Measurements from ENCODE around the gene TYW1. TPM values are rescaled to one million over a fixed set of nuclear protein-coding genes. Genes with fewer than 3 reads are reported as not detected.
"Not testable (repeated sequence)": the region's sequence is repeated elsewhere in the genome, so short reads cannot be mapped to it uniquely, and the experiment has no call there.

TYW1 gene
- total RNA-seq, 4 donors from 2014 or later: 19.3 to 75.6 (median 38.6) TPM

- Histone ChIP-seq H3K36me3 (no peaks in the 10 kb centered on the region), H3K9me3 (no peaks in the 10 kb centered on the region), H3K4me1 (no peaks in the 10 kb centered on the region), H3K4me3 (replicated peaks in 1 of 3) (no peak overlapping the region), H3K27me3 (no peaks in the 10 kb centered on the region), H3K27ac (no peak overlapping the region)
- DNase-seq: no peak
- intact Hi-C loops (cut with DNase I): no loop called here
- WGBS, 2 donors: 90 to 91% methylated on average over 15 of the region's 15 CpGs
- no peak for TF ChIP-seq POLR2A (IDR thresholded peaks at IDR 0.05)
- TF ChIP-seq, protein P1, sequence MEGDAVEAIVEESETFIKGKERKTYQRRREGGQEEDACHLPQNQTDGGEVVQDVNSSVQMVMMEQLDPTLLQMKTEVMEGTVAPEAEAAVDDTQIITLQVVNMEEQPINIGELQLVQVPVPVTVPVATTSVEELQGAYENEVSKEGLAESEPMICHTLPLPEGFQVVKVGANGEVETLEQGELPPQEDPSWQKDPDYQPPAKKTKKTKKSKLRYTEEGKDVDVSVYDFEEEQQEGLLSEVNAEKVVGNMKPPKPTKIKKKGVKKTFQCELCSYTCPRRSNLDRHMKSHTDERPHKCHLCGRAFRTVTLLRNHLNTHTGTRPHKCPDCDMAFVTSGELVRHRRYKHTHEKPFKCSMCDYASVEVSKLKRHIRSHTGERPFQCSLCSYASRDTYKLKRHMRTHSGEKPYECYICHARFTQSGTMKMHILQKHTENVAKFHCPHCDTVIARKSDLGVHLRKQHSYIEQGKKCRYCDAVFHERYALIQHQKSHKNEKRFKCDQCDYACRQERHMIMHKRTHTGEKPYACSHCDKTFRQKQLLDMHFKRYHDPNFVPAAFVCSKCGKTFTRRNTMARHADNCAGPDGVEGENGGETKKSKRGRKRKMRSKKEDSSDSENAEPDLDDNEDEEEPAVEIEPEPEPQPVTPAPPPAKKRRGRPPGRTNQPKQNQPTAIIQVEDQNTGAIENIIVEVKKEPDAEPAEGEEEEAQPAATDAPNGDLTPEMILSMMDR (IDR thresholded peaks at IDR 0.05): no peak
Measured at GRCh38 chr7:66974986-66975590, 21.5 kb upstream of the TYW1 start.

DNA sequence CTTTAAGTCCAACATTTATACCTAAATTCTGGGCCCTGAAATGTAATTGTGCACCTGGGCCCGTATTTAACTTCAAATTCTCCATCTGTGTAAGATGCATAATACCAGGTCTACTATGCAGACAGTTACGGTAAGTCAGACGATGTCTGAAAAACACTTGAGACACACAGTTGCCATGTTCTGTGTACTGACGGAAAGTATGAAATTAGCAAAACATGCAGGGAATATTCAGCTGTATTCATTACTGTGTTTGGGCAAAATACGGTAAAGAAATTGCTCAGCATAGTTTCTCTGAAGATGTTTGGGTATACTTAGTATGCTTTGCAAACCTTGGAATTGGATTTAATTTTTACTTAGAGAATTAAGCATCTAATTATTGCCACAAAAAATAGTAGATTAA is 18.3 kb upstream of the TYW1 start:
- H3K4me3 ChIP-seq (replicated peaks in 1 of 3); H3K27ac ChIP-seq; H3K36me3 ChIP-seq; H3K9me3 ChIP-seq; DNase-seq; intact Hi-C loops (cut with DNase I); H3K4me1 ChIP-seq; H3K27me3 ChIP-seq: not testable (repeated sequence)
- WGBS, 2 donors: 83 to 100% methylated on average over 3 of the region's 5 CpGs

GRCh38 chr7:66979013-66979412 is 17.6 kb upstream of the TYW1 start:
- H3K36me3 ChIP-seq; intact Hi-C loops (cut with DNase I); DNase-seq; H3K4me3 ChIP-seq (replicated peaks in 1 of 3); H3K4me1 ChIP-seq; H3K9me3 ChIP-seq; H3K27me3 ChIP-seq; H3K27ac ChIP-seq: not testable (repeated sequence)
- 89 to 92% methylated on average over 2 of the region's 2 CpGs for WGBS, 2 donors

DNA sequence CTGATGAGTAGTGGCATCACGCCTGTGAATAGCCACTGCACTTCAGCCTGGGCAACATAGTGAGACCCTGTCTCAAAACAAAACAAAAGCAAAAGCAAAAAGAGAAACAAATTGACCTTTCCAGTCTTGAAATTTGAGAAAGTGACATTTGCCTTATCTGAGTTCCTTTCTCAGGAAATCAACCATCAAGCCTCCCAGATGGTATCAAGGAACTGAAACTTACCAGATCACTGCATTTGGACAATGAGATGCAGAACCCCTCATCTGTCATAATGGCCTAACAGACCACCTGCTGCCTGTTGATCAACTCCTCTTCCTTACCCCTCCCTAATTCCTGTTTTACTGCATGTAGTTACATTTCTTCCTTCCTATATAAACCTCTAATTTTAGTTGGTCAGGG is 16.3 kb upstream of the TYW1 start:
- H3K9me3 ChIP-seq; H3K27me3 ChIP-seq; intact Hi-C loops (cut with DNase I); DNase-seq; H3K4me3 ChIP-seq (replicated peaks in 1 of 3); H3K36me3 ChIP-seq; H3K27ac ChIP-seq; H3K4me1 ChIP-seq: not testable (repeated sequence)
- WGBS, 2 donors: 83 to 96% methylated on average over 1 of the region's 1 CpG

DNA sequence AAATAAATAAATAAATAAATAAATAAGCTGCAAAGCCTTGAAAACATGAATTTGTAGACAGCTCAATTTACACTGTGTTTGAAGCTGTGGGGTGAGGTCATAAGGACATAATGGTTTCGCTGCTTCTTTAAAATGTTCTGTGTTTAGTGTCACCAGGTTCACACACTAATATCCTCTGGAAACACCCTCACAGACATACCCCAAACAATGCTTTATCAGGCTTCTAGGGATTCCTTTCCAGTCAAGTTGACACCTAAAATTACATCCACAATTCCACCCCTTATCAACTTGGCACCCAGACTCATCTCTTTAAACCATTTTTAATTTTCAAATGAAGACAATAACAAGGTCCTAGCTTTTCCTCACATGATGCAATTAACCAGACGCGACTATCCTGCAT is 7.1 kb upstream of the TYW1 start:
- H3K27ac ChIP-seq; H3K4me1 ChIP-seq; DNase-seq; H3K9me3 ChIP-seq; H3K27me3 ChIP-seq; H3K4me3 ChIP-seq (replicated peaks in 1 of 3); intact Hi-C loops (cut with DNase I): not testable (repeated sequence)
- H3K36me3 ChIP-seq: peaks cover 32 to 59% of the 10 kb centered on the region in 2 donors
- 96 to 97% methylated on average over 1 of the region's 3 CpGs for WGBS, 2 donors

DNA sequence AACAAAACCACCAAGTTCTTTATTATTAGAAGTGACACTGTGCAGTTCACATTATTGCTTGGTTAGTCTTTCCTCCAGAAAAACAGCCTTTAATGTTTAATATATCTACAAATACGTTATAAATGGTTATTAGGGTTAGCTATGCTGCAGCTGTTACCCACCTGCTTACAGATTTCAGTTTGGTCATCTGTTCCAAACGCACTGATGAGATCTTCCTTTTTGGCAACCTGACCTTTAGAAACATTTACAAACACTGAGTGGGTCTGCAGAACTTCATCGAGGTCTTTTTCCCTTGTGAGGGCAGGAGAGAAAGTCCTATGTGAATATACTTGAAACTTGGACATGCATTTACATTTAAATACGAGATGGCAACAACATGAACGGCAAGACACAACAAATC is 2.6 kb upstream of the TYW1 start:
- intact Hi-C loops (cut with DNase I): not testable (repeated sequence)

GRCh38 chr7:66994691-66995049 is 2.0 kb upstream of the TYW1 start:
- Histone ChIP-seq H3K4me3 (replicated peaks in 1 of 3) (peak overlapping the region in 2 of 3 donors; percentile 61 to 92), H3K36me3 (peaks cover 32 to 37% of the 10 kb centered on the region in 2 donors), H3K27ac (peak overlapping the region; percentile 93 to 98 (median 95))
- intact Hi-C loops (cut with DNase I); H3K4me1 ChIP-seq; H3K27me3 ChIP-seq; H3K9me3 ChIP-seq: not testable (repeated sequence)
- peak; percentile 70 to 74 for DNase-seq
- TF ChIP-seq, protein P1 (IDR thresholded peaks at IDR 0.05): peak in 3 of 6 experiments; percentile 21 to 35 (median 31)
- TF ChIP-seq POLR2A (IDR thresholded peaks at IDR 0.05): peak in 1 of 2 donors; percentile 66
- WGBS, 2 donors: 2% methylated on average over 9 of the region's 9 CpGs

More for the DNA sequence above, 2.6 kb upstream of the TYW1 start:
- H3K4me1 ChIP-seq, H3K27me3 ChIP-seq, H3K9me3 ChIP-seq, DNase-seq: not testable (repeated sequence)
- Histone ChIP-seq H3K27ac (peak overlapping the region in 2 of 3 donors; percentile 93 to 95), H3K36me3 (peaks cover 32 to 41% of the 10 kb centered on the region in 2 donors), H3K4me3 (replicated peaks in 1 of 3) (peak overlapping the region in 1 of 3 donors; percentile 92)
- WGBS, 2 donors: 59 to 73% methylated on average over 5 of the region's 5 CpGs
